GM20000 (cell line): ENCODE measurements around the gene CCDC80.
"Not testable (repeated sequence)": the region's sequence is repeated elsewhere in the genome, so short reads cannot be mapped to it uniquely, and the experiment has no call there.

Experiments used
- DNase-seq: peaks from one replicate; pipeline ENCODE4 v3.0.0; 2012; ENCODE audit warnings: low spot score
- CTCF ChIP-seq: IDR thresholded peaks from 2 replicates; pipeline ENCODE4 v1.5.1; 2012; ENCODE audit warnings: mild to moderate bottlenecking, control low read depth; ENCODE audit errors: extremely low read depth, missing control alignments

The CCDC80 gene

GRCh38 chr3:112568642-112569041 is 72.3 kb downstream of the CCDC80 start:
- TF ChIP-seq CTCF: no peak
- DNase-seq: no peak

GRCh38 chr3:112564940-112565305 is 76.0 kb downstream of the CCDC80 start:
- DNase-seq: no peak
- TF ChIP-seq CTCF: no peak

DNA sequence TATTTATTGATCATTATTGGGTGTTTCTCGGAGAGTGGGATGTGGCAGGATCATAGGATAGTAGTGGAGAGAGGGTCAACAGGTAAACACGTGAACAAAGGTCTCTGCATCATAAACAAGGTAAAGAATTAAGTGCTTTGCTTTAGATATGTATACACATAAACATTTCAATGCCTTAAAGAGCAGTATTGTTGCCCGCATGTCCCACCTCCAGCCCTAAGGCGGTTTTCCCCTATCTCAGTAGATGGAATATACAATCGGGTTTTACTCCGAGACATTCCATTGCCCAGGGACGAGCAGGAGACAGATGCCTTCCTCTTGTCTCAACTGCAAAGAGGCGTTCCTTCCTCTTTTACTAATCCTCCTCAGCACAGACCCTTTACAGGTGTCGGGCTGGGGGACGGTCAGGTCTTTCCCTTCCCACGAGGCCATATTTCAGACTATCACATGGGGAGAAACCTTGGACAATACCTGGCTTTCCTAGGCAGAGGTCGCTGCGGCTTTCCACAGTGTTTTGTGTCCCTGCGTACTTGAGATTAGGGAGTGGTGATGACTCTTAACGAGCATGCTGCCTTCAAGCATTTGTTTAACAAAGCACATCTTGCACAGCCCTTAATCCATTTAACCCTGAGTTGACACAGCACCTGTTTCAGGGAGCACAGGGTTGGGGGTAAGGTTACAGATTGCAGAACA is 76.5 kb downstream of the CCDC80 start:
- not testable (repeated sequence) for DNase-seq

- no peak for TF ChIP-seq CTCF
- DNase-seq: peak; percentile 94
Measured at GRCh38 chr3:112561734-112562529, 79.0 kb downstream of the CCDC80 start, which contains the start of the genes ATG3 and SLC35A5. TSS of gene ATG3 (minus strand) at chr3:112561962. CDS start at chr3:112561528, 434 bp downstream. TSS of gene SLC35A5 (plus strand) at chr3:112562045. CDS start at chr3:112563404, 1,359 bp downstream.

- peak; percentile 77 for DNase-seq
- no peak for TF ChIP-seq CTCF
Measured at GRCh38 chr3:112561484-112561733, 79.5 kb downstream of the CCDC80 start.

GRCh38 chr3:112560721-112561483 is 80.0 kb downstream of the CCDC80 start:
- peak; percentile 73 for DNase-seq
- no peak for TF ChIP-seq CTCF

DNA sequence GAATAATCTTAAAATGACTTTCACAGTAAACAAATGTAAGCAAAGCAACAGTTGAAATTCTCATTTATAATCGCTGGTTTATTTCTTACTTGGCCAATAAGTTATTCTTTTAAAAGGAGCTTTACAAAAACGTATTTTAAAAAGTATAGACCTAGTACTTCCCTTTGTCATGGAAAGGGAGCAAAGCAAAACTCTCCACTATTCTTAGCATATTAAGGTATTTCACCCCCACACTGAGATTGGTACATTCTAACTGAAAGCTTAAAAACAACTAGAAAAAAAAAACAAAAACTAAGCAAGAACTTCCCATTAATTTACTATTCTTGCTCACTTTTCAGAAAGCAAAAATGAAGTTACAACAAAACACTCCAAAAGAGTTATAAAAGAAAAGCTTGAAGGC is 80.6 kb downstream of the CCDC80 start:
- no peak for DNase-seq

More for the DNA sequence above, 80.6 kb downstream of the CCDC80 start:
- no peak for TF ChIP-seq CTCF
